GM12865 (cell line): ENCODE measurements around the gene FAM131A.
A peak's percentile ranks its signal among the peaks of the same experiment; 100 is the strongest.

ENCODE experiments used
- DNase-seq: peaks from one replicate; pipeline ENCODE4 v3.0.0; 2010; ENCODE audit warnings: low read depth
- H3K4me3 ChIP-seq: 2 replicates; pipeline ENCODE4 v1.5.1; 2011; ENCODE audit warnings: mild to moderate bottlenecking, low read depth, low read length, control low read depth
- CTCF ChIP-seq: IDR thresholded peaks from 2 replicates; pipeline ENCODE4 v1.5.1; 2011; ENCODE audit warnings: low read length, control low read depth, low read depth, inconsistent platforms; ENCODE audit not compliant: insufficient read depth; ENCODE audit errors: missing control alignments

Gene FAM131A

GRCh38 chr3:184351511-184352148 lies 14.2 kb downstream of the FAM131A start:
- TF ChIP-seq CTCF: no peak
- DNase-seq: no peak
- no peak overlapping the region for H3K4me3 ChIP-seq

- H3K4me3 ChIP-seq: no peak overlapping the region
- no peak for DNase-seq
- no peak for TF ChIP-seq CTCF
Measured at GRCh38 chr3:184352149-184352785, 14.9 kb downstream of the FAM131A start.

GRCh38 chr3:184352897-184353545 lies 15.6 kb downstream of the FAM131A start:
- H3K4me3 ChIP-seq: no peak overlapping the region
- TF ChIP-seq CTCF: no peak
- no peak for DNase-seq

GRCh38 chr3:184353546-184353941 lies 16.1 kb downstream of the FAM131A start:
- no peak overlapping the region for H3K4me3 ChIP-seq
- DNase-seq: no peak
- TF ChIP-seq CTCF: no peak

- peak; percentile 78 for TF ChIP-seq CTCF
- no peak overlapping the region for H3K4me3 ChIP-seq
- DNase-seq: peak; percentile 51
Measured at GRCh38 chr3:184354121-184354728, 16.8 kb downstream of the FAM131A start.

GRCh38 chr3:184354754-184355153 lies 17.4 kb downstream of the FAM131A start:
- no peak for DNase-seq
- no peak for TF ChIP-seq CTCF
- H3K4me3 ChIP-seq: no peak overlapping the region
